ENCODE measurements around the gene NRIP3. TPM values are rescaled to one million over a fixed set of nuclear protein-coding genes. Genes with fewer than 3 reads are reported as not detected.

The NRIP3 gene
- total RNA-seq, 1 donor from 2014 or later, result 2.7 TPM

GRCh38 chr11:8967184-8967583, 36.6 kb downstream of the NRIP3 start:
- peaks cover 3% of the 10 kb centered on the region for H3K27me3 Mint-ChIP-seq (ENCODE audit: unreplicated experiment)
- H3K4me1 Mint-ChIP-seq (ENCODE audit: low read depth, unreplicated experiment), result peaks cover 15% of the 10 kb centered on the region
- H3K9me3 Mint-ChIP-seq (ENCODE audit: unreplicated experiment), result peaks cover 4% of the 10 kb centered on the region
- no peak for DNase-seq
- no peaks in the 10 kb centered on the region for H3K36me3 Mint-ChIP-seq (ENCODE audit: unreplicated experiment)
- H3K27ac Mint-ChIP-seq (ENCODE audit: unreplicated experiment), result no peak overlapping the region
- no peak for TF ChIP-seq CTCF (IDR thresholded peaks at IDR 0.05; ENCODE audit: partially characterized antibody, unreplicated experiment)
- no peak overlapping the region for H3K4me3 Mint-ChIP-seq (ENCODE audit: unreplicated experiment)

GRCh38 chr11:8964324-8965320, 39.2 kb downstream of the NRIP3 start, which contains the start of gene TMEM9B:
Gene TMEM9B, minus strand, starts transcription at chr11:8964442. Its CDS starts 129 bp downstream, at chr11:8964313.
- Mint-ChIP-seq H3K27me3 (ENCODE audit: unreplicated experiment) (peaks cover 3% of the 10 kb centered on the region), H3K4me1 (ENCODE audit: low read depth, unreplicated experiment) (peaks cover 15% of the 10 kb centered on the region), H3K36me3 (ENCODE audit: unreplicated experiment) (no peaks in the 10 kb centered on the region), H3K27ac (ENCODE audit: unreplicated experiment) (peak within 1 kb of the TSS; percentile 80), H3K9me3 (ENCODE audit: unreplicated experiment) (peaks cover 4% of the 10 kb centered on the region), H3K4me3 (ENCODE audit: unreplicated experiment) (peak within 1 kb of the TSS; percentile 98)
- DNase-seq, result peak; percentile 87
- no peak for TF ChIP-seq CTCF (IDR thresholded peaks at IDR 0.05; ENCODE audit: partially characterized antibody, unreplicated experiment)

GRCh38 chr11:8963569-8964323, 40.1 kb downstream of the NRIP3 start:
- peaks cover 15% of the 10 kb centered on the region for H3K4me1 Mint-ChIP-seq (ENCODE audit: low read depth, unreplicated experiment)
- DNase-seq, result peak; percentile 70
- no peak for TF ChIP-seq CTCF (IDR thresholded peaks at IDR 0.05; ENCODE audit: partially characterized antibody, unreplicated experiment)
- H3K27me3 Mint-ChIP-seq (ENCODE audit: unreplicated experiment), result peaks cover 3% of the 10 kb centered on the region
- peaks cover 4% of the 10 kb centered on the region for H3K9me3 Mint-ChIP-seq (ENCODE audit: unreplicated experiment)
- H3K4me3 Mint-ChIP-seq (ENCODE audit: unreplicated experiment), result peak overlapping the region; percentile 98
- H3K36me3 Mint-ChIP-seq (ENCODE audit: unreplicated experiment), result no peaks in the 10 kb centered on the region
- H3K27ac Mint-ChIP-seq (ENCODE audit: unreplicated experiment), result peak overlapping the region; percentile 67

- H3K27ac Mint-ChIP-seq (ENCODE audit: unreplicated experiment), result no peak overlapping the region
Observed at GRCh38 chr11:8962841-8963240, 41.0 kb downstream of the NRIP3 start.

More at GRCh38 chr11:8962841-8963240, 41.0 kb downstream of the NRIP3 start:
- Mint-ChIP-seq H3K36me3 (ENCODE audit: unreplicated experiment) (no peaks in the 10 kb centered on the region), H3K4me3 (ENCODE audit: unreplicated experiment) (peak overlapping the region; percentile 61), H3K9me3 (ENCODE audit: unreplicated experiment) (peaks cover 4% of the 10 kb centered on the region), H3K4me1 (ENCODE audit: low read depth, unreplicated experiment) (peaks cover 15% of the 10 kb centered on the region), H3K27me3 (ENCODE audit: unreplicated experiment) (peaks cover 3% of the 10 kb centered on the region)
- TF ChIP-seq CTCF (IDR thresholded peaks at IDR 0.05; ENCODE audit: partially characterized antibody, unreplicated experiment), result no peak
- DNase-seq, result no peak

All from glutamatergic neuron (in vitro differentiated cells).